ENCODE data around the gene TULP4. TPM values are rescaled to one million over a fixed set of nuclear protein-coding genes. Genes with fewer than 3 reads are reported as not detected.
A peak's percentile ranks its signal among the peaks of the same experiment; 100 is the strongest.

The TULP4 gene
- total RNA-seq, 1 donor from 2014 or later = 63.0 TPM

DNA sequence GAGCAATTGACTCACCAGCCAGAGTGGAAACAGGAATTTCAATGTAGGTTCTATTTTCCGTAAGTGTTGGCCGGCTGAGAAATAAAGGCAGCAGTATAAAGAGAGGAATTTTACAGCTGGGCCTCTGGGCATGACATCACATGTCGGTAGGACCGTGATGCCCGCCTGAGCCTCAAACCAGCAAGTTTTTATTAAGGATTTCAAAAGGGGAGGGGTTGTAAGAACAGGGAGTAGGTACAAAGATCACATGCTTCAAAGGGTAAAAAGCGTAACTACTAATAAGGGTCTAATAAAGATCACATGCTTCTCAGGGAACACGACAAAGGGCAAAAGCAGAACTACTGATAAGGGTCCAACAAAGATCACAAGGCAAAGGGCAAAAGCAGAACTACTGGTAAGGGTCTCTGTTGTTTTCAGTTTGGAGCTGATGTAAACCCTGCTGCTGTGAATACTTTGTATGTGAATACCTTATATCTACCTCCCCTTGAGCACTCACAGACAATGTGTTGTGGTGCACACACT is 9.0 kb upstream of the TULP4 start:
- TF ChIP-seq, protein P1, sequence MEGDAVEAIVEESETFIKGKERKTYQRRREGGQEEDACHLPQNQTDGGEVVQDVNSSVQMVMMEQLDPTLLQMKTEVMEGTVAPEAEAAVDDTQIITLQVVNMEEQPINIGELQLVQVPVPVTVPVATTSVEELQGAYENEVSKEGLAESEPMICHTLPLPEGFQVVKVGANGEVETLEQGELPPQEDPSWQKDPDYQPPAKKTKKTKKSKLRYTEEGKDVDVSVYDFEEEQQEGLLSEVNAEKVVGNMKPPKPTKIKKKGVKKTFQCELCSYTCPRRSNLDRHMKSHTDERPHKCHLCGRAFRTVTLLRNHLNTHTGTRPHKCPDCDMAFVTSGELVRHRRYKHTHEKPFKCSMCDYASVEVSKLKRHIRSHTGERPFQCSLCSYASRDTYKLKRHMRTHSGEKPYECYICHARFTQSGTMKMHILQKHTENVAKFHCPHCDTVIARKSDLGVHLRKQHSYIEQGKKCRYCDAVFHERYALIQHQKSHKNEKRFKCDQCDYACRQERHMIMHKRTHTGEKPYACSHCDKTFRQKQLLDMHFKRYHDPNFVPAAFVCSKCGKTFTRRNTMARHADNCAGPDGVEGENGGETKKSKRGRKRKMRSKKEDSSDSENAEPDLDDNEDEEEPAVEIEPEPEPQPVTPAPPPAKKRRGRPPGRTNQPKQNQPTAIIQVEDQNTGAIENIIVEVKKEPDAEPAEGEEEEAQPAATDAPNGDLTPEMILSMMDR (IDR thresholded peaks at IDR 0.05) = no peak
- ATAC-seq (ENCODE audit: low read depth) (no peak), DNase-seq (no peak)
- CTCF ChIA-PET = no interaction called here
- intact Hi-C loops (cut with micrococcal nuclease) = no loop called here
- POLR2A ChIA-PET = no interaction called here
- H3K4me1 Mint-ChIP-seq = peaks cover 4% of the 10 kb centered on the region
- H3K9me3 Mint-ChIP-seq = peaks cover 9% of the 10 kb centered on the region
- no peaks in the 10 kb centered on the region for H3K27me3 Mint-ChIP-seq
- H3K4me3 Mint-ChIP-seq = no peak overlapping the region
- peaks cover 28% of the 10 kb centered on the region for H3K36me3 Mint-ChIP-seq (ENCODE audit: low read depth)
- H3K27ac Mint-ChIP-seq = no peak overlapping the region

DNA sequence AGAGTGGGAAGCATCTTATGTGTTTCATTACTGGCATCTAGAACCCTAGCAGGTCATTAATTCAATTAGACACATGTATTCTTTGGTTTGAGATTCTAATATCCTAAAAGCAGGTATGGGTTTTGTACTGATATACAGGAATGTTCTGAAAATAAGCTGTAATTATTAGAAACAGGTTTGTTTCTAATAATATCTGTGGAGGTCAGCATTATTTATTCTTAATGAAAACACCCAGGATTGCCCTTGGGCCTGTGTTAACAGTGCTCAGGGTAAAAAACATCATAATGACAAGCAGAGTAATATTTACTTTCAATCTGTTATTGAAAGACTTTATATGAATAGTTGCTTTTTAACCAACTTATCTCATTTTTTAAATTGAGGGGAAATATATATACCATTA is 8.0 kb upstream of the TULP4 start:
- no peak overlapping the region for H3K4me3 Mint-ChIP-seq
- CTCF ChIA-PET = no interaction called here
- intact Hi-C loops (cut with micrococcal nuclease) = no loop called here
- peaks cover 21% of the 10 kb centered on the region for H3K36me3 Mint-ChIP-seq (ENCODE audit: low read depth)
- H3K9me3 Mint-ChIP-seq = peaks cover 4% of the 10 kb centered on the region
- DNase-seq = no peak
- H3K27ac Mint-ChIP-seq = no peak overlapping the region
- ATAC-seq (ENCODE audit: low read depth) = no peak
- TF ChIP-seq, protein P1 (IDR thresholded peaks at IDR 0.05) = no peak
- H3K27me3 Mint-ChIP-seq = no peaks in the 10 kb centered on the region
- POLR2A ChIA-PET = no interaction called here
- H3K4me1 Mint-ChIP-seq = peaks cover 4% of the 10 kb centered on the region

DNA sequence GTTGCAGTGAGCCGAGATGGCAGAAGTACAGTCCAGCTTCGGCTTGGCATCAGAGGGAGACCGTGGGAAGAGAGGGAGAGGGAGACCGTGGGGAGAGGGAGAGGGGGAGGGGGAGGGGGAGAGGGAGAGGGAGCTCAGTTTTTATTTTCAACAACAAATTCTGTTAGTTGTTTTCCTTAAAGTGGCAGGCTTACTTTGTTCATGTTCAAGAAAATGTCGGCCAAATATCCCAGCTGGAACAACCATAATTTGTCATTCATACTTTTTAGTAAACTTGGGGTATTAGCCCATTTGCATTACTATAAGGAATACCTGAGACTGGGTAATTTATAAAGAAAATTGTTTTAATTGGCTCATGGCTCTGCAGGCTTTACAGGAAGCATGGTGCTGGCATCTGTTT is 2.5 kb upstream of the TULP4 start:
- Mint-ChIP-seq H3K36me3 (ENCODE audit: low read depth) (peaks cover 29% of the 10 kb centered on the region), H3K9me3 (no peaks in the 10 kb centered on the region), H3K4me3 (no peak overlapping the region), H3K27me3 (no peaks in the 10 kb centered on the region), H3K27ac (no peak overlapping the region), H3K4me1 (peaks cover 34% of the 10 kb centered on the region)
- CTCF ChIA-PET = no interaction called here
- DNase-seq (no peak), ATAC-seq (ENCODE audit: low read depth) (no peak)
- POLR2A ChIA-PET = no interaction called here
- TF ChIP-seq, protein P1 (IDR thresholded peaks at IDR 0.05) = no peak
- intact Hi-C loops (cut with micrococcal nuclease) = no loop called here

DNA sequence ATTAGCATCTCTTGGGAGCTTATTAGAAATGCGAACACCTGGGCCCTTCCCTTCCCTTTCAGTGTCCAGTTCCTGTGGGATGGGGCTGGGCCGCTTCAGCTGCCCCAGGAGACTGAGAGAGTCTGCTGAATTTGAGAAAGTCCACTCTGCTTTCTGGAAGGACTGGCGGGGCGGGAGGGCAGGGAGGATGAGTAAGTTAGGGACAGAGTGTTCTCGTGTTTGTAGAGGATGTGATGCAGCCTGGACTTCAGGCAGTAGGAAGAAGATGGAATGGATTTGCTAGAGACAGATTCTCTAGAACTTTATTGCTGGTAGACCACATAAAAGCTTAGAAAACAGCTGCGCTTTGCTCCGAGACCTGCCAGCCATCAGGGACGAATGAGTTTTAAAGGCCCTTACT is 1.1 kb upstream of the TULP4 start:
- TF ChIP-seq, protein P1 (IDR thresholded peaks at IDR 0.05) = no peak
- peaks cover 33% of the 10 kb centered on the region for H3K36me3 Mint-ChIP-seq (ENCODE audit: low read depth)
- H3K9me3 Mint-ChIP-seq = no peaks in the 10 kb centered on the region
- DNase-seq (no peak), ATAC-seq (ENCODE audit: low read depth) (no peak)
- H3K27me3 Mint-ChIP-seq = no peaks in the 10 kb centered on the region
- ChIA-PET CTCF (no interaction called here), POLR2A (interaction anchor here (0.7 kb wide), 1 partner anchor 17 kb away, joined by 4 read pairs; no protein-coding TSS in a partner anchor)
- intact Hi-C loops (cut with micrococcal nuclease) = no loop called here
- peaks cover 35% of the 10 kb centered on the region for H3K4me1 Mint-ChIP-seq
- H3K27ac Mint-ChIP-seq = peak overlapping the region; percentile 22
- H3K4me3 Mint-ChIP-seq = no peak overlapping the region

DNA sequence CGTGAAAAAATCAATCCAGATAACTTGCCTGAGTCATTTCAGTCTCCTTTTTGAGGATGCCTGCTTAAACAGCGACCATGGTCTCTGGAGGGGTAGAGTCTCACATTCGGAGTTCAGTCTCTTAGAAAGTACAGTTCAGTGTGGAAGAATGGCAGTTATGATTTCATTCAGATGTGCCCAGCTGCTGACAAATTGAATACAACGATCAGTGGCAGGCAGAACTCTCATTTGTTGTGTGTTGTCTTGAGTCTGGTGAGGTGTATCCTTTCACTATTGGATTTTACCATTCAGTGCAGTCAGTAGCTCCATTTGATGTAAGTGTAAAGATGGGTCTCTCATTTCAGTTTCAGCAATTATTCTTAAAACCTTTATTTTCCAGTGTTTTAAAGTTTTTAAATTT is 639 bp upstream of the TULP4 start:
- no peaks in the 10 kb centered on the region for H3K27me3 Mint-ChIP-seq
- TF ChIP-seq, protein P1 (IDR thresholded peaks at IDR 0.05) = no peak
- ChIA-PET CTCF (no interaction called here), POLR2A (interaction anchor here (0.7 kb wide), 1 partner anchor 16 kb away, joined by 4 read pairs; no protein-coding TSS in a partner anchor)
- H3K4me1 Mint-ChIP-seq = peaks cover 35% of the 10 kb centered on the region
- H3K36me3 Mint-ChIP-seq (ENCODE audit: low read depth) = peaks cover 33% of the 10 kb centered on the region
- no peak overlapping the region for H3K4me3 Mint-ChIP-seq
- H3K27ac Mint-ChIP-seq = no peak overlapping the region
- no peaks in the 10 kb centered on the region for H3K9me3 Mint-ChIP-seq
- DNase-seq = no peak
- intact Hi-C loops (cut with micrococcal nuclease) = no loop called here
- ATAC-seq (ENCODE audit: low read depth) = no peak

Measured in activated B cell treated with CpG ODN at 0.5 μM for 24 hours (primary cell).